Activated T-helper 1 cell treated with anti-CD3 and anti-CD28 coated beads, Interleukin-12 subunit alpha, Interleukin-12 subunit beta, Interleukin-2, Interleukin-4 antibody, amounts not matched to agents 30 ng/mL and 10 ng/mL and 1 ng/mL, durations not matched to agents 14 hours and 24 hours and 36 hours (primary cell): ENCODE results near the gene CDKAL1. TPM values are rescaled to one million over a fixed set of nuclear protein-coding genes. Genes with fewer than 3 reads are reported as not detected.

Experiments used
- total RNA-seq: library from RNA; stranded (reverse); gene quantifications from 2 replicates; pipeline ENCODE4 v1.2.3, GENCODE V29; 2022

The CDKAL1 gene
- total RNA-seq, 1 donor from 2014 or later: 32.2 TPM

Other genes starting within 250 kb of the CDKAL1 start
- 30.3 and 30.5 TPM in 2 replicates for gene E2F3, start 132.6 kb upstream of the CDKAL1 start, total RNA-seq